ENCODE data around the gene NEMP1. TPM values are rescaled to one million over a fixed set of nuclear protein-coding genes. Genes with fewer than 3 reads are reported as not detected.

Gene NEMP1
- total and polyA plus RNA-seq, 10 of the 15 experiments (the other 5 are each of a cell fraction or from before 2014, with no cell fraction given) = 4.0 to 45.9 (median 19.8) TPM

DNA sequence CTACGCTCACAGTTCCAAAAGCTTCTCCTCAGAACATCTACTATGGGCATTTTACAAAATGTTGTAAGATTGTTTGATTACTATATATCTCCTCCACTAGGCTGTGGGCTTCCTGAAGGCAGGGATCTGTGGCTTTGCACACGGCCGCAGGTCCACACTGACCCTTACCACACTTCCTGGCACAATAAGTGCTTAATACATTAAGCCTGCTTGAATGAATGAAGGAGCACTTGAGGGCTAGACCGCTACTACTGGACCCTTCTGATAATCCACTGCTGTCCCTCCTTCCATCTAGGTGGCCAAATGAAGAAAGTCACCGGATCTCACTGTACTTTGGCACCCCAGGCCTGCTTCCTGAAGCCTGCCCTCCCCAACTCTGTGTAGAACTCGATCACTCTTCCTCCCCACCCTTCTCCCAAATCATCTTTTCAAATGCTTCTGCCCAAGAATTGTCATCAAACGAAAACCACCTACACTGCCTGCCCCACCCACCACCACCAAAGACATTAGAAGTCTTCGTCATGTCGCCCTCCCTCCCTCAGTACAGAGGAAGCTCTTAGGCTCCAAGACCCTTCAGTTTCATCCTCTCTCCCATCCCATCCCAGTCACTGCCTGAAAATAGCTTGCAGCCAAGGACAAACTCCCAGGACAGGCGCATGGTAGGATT, 71.6 kb downstream of the NEMP1 start:
- ChIA-PET POLR2A (interaction anchor here (1.2 kb wide), 1 partner anchor 105 kb away, joined by 5 read pairs; the partner anchor contains the start of gene STAT6), CTCF (interaction anchor here (0.6 to 12.1 kb wide), 13 partner anchors 8 to 252 kb away, joined by 3 to 177 read pairs (median 5); partner anchors contain the start of genes PRIM1 and STAT6), RAD21 (ENCODE audit: unreplicated experiment) (interaction anchor here (1.7 to 3.1 kb wide), 4 partner anchors 19 to 105 kb away, joined by 4 to 20 read pairs (median 6); partner anchors contain the start of gene STAT6), SMC1A (ENCODE audit: uncharacterized antibody, unreplicated experiment) (interaction anchor here (1.5 to 12.3 kb wide), 4 partner anchors 19 to 248 kb away, joined by 6 to 125 read pairs (median 32); partner anchors contain the start of genes HSD17B6 and STAT6)
- no peak for FAIRE-seq
- H4K20me1 ChIP-seq (ENCODE audit: control insufficient read depth, insufficient read depth) = no peaks in the 10 kb centered on the region
- no peaks in the 10 kb centered on the region for H3K27me3 ChIP-seq (replicated peaks in 1 of 2; ENCODE audit: control insufficient read depth in 2 of 2, insufficient read depth in 2 of 2, low read length in 1 of 2)
- DNase-seq (ENCODE audit: low read depth, low spot score) = no peak
- 0 out of 2 replicates have a peak overlapping the region, but pooled peaks have one; percentile 14 for H3K4me2 ChIP-seq (ENCODE audit: control insufficient read depth, insufficient read depth)
- no peak overlapping the region for H3K27ac ChIP-seq (ENCODE audit: control insufficient read depth, insufficient read depth)
- 50% methylated on average over 10 of the region's 10 CpGs for WGBS (ENCODE audit: insufficient coverage, insufficient replicate concordance, low lambda C conversion rate, missing lambda C conversion rate)
- no TSS peak for BruUV-seq (replicated peaks)
- H3K4me3 ChIP-seq = peak overlapping the region; percentile 49; the same call in 1 of the 2 replicates
- H3K9ac ChIP-seq (ENCODE audit: control insufficient read depth, insufficient read depth, low read length) = no peak overlapping the region
- intact Hi-C loops (cut with micrococcal nuclease; ENCODE audit: unreplicated experiment) (no loop called here), in situ Hi-C loops (cut with MboI) (no loop called here)
- TF ChIP-seq TCF3 (IDR thresholded peaks at IDR 0.05; ENCODE audit: borderline replicate concordance, insufficient read depth, low read depth, low read length) = no peak
- no peak for TF ChIP-seq ZNF207 (IDR thresholded peaks at IDR 0.05; ENCODE audit: borderline replicate concordance)
- no peak for TF ChIP-seq CREM (IDR thresholded peaks at IDR 0.05; ENCODE audit: low read depth)
- no peak for TF ChIP-seq TARDBP (IDR thresholded peaks at IDR 0.05; ENCODE audit: borderline replicate concordance)
- no peak for TF ChIP-seq SIX5 (IDR thresholded peaks at IDR 0.05; ENCODE audit: low read depth, low read length, severe bottlenecking)
- TF ChIP-seq FOXM1 (IDR thresholded peaks at IDR 0.05; ENCODE audit: low read depth, low read length) = no peak
- TF ChIP-seq POLR2AphosphoS5 (IDR thresholded peaks at IDR 0.05; ENCODE audit: low read length) = no peak
- TF ChIP-seq, protein P1, sequence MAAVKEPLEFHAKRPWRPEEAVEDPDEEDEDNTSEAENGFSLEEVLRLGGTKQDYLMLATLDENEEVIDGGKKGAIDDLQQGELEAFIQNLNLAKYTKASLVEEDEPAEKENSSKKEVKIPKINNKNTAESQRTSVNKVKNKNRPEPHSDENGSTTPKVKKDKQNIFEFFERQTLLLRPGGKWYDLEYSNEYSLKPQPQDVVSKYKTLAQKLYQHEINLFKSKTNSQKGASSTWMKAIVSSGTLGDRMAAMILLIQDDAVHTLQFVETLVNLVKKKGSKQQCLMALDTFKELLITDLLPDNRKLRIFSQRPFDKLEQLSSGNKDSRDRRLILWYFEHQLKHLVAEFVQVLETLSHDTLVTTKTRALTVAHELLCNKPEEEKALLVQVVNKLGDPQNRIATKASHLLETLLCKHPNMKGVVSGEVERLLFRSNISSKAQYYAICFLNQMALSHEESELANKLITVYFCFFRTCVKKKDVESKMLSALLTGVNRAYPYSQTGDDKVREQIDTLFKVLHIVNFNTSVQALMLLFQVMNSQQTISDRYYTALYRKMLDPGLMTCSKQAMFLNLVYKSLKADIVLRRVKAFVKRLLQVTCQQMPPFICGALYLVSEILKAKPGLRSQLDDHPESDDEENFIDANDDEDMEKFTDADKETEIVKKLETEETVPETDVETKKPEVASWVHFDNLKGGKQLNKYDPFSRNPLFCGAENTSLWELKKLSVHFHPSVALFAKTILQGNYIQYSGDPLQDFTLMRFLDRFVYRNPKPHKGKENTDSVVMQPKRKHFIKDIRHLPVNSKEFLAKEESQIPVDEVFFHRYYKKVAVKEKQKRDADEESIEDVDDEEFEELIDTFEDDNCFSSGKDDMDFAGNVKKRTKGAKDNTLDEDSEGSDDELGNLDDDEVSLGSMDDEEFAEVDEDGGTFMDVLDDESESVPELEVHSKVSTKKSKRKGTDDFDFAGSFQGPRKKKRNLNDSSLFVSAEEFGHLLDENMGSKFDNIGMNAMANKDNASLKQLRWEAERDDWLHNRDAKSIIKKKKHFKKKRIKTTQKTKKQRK (IDR thresholded peaks at IDR 0.05; ENCODE audit: low read depth, low read length) = no peak
- no peak for TF ChIP-seq RAD21 (IDR thresholded peaks at IDR 0.05; ENCODE audit: insufficient read depth, low read depth, low read length)
- no peak for TF ChIP-seq NRF1 (conservative IDR thresholded peaks at IDR 0.05; ENCODE audit: low read depth, low read length)
- no peak for TF ChIP-seq TBL1XR1 (IDR thresholded peaks at IDR 0.05; ENCODE audit: low read depth, low read length)
- TF ChIP-seq, protein P2, sequence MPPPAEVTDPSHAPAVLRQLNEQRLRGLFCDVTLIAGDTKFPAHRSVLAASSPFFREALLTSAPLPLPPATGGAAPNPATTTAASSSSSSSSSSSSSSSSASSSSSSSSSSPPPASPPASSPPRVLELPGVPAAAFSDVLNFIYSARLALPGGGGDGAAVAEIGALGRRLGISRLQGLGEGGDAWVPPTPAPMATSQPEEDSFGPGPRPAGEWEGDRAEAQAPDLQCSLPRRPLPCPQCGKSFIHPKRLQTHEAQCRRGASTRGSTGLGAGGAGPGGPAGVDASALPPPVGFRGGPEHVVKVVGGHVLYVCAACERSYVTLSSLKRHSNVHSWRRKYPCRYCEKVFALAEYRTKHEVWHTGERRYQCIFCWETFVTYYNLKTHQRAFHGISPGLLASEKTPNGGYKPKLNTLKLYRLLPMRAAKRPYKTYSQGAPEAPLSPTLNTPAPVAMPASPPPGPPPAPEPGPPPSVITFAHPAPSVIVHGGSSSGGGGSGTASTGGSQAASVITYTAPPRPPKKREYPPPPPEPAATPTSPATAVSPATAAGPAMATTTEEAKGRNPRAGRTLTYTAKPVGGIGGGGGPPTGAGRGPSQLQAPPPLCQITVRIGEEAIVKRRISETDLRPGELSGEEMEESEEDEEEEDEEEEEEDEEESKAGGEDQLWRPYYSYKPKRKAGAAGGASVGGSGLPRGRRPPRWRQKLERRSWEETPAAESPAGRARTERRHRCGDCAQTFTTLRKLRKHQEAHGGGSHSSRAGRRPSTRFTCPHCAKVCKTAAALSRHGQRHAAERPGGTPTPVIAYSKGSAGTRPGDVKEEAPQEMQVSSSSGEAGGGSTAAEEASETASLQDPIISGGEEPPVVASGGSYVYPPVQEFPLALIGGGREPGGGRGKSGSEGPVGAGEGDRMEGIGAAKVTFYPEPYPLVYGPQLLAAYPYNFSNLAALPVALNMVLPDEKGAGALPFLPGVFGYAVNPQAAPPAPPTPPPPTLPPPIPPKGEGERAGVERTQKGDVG (CRISPR knock-in tag; IDR thresholded peaks at IDR 0.05) = no peak
- TF ChIP-seq, protein P3, sequence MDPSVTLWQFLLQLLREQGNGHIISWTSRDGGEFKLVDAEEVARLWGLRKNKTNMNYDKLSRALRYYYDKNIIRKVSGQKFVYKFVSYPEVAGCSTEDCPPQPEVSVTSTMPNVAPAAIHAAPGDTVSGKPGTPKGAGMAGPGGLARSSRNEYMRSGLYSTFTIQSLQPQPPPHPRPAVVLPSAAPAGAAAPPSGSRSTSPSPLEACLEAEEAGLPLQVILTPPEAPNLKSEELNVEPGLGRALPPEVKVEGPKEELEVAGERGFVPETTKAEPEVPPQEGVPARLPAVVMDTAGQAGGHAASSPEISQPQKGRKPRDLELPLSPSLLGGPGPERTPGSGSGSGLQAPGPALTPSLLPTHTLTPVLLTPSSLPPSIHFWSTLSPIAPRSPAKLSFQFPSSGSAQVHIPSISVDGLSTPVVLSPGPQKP (IDR thresholded peaks at IDR 0.05; ENCODE audit: low read depth, low read length) = no peak
- no peak for ATAC-seq
- H3K4me1 ChIP-seq (ENCODE audit: control insufficient read depth, insufficient read depth, low read length) = peaks cover 13% of the 10 kb centered on the region
- peaks cover 6% of the 10 kb centered on the region for H3K79me2 ChIP-seq (ENCODE audit: control insufficient read depth, insufficient read depth, low read length)
- no peaks in the 10 kb centered on the region for H3K9me3 ChIP-seq (replicated peaks; ENCODE audit: control insufficient read depth, insufficient read depth, low read length)
- H2AFZ ChIP-seq (ENCODE audit: control insufficient read depth, low read depth, low read length) = peak overlapping the region; percentile 20
- H3K36me3 ChIP-seq (ENCODE audit: control insufficient read depth in 2 of 2, insufficient read depth in 2 of 2, low read length in 1 of 2) = 0 out of 4 replicates have a peak, but pooled peaks cover 1 to 6% of the 10 kb centered on the region in 2 experiments
